HG03469 (cell line): ENCODE data around the gene FCMR.
"Not testable (repeated sequence)": the region's sequence is repeated elsewhere in the genome, so short reads cannot be mapped to it uniquely, and the experiment has no call there.

Source experiments
- ATAC-seq: cut with Tn5 transposase; IDR thresholded peaks from one replicate; pipeline ENCODE4 v1.9.1; 2021; ENCODE audit warnings: mild to moderate bottlenecking, moderate library complexity, moderate number of reproducible peaks; ENCODE audit not compliant: unreplicated experiment

The FCMR gene

DNA sequence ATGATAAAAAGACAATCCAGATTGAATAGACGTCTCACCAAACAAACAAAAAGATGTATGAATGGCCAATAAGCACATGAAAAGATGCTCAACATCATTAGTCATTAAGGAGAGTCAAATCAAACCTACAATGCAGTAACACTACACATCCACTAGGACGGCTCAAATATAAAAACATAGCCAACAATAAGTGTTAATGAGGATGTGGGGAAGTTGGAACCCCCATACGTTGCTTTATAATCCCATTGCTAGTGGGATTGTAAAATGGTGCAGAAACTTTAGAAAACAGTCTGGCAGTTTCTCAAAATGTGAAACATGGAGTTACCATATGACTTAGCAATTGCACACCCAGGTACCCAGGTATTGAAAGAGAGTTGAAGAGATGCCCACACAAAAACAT, 39.2 kb downstream of the FCMR start:
- no peak for ATAC-seq

DNA sequence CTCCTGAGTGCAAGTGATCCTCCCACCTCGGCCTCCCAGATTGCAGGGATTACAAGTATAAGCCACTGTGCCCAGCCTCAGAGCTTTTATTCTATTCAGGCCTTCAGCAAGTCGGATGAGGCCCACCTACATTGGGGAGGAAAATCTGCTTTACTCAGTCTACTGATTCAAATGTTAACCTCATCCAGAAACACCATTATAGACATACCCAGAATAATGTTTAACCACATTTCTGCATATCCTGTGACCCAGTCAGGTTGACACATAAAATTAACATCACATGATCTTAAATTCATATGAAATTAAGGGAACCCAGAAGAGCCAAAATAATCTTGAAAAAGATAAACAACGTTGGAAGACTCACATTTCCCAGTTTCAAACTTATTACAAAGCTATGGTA, 41.4 kb downstream of the FCMR start:
- ATAC-seq, result no peak

DNA sequence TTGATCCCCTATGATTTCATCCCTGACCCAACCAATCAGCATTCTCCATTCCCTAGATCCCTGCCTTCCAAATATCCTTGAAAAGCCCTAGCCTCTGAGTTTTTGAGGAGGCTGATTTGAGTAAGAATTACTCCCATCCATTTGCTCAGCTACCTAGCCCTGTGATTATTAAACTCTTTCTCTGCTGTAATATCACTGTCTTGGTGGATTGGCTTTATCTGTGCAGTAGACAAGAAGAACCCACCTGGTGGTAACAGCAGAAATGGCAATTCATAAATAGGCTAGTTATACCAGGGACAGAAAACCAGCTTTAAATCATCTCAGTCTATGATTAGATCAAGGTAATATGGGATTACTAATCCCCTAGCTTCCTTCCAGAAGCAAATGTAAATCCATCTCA, 43.3 kb downstream of the FCMR start:
- ATAC-seq, result no peak

DNA sequence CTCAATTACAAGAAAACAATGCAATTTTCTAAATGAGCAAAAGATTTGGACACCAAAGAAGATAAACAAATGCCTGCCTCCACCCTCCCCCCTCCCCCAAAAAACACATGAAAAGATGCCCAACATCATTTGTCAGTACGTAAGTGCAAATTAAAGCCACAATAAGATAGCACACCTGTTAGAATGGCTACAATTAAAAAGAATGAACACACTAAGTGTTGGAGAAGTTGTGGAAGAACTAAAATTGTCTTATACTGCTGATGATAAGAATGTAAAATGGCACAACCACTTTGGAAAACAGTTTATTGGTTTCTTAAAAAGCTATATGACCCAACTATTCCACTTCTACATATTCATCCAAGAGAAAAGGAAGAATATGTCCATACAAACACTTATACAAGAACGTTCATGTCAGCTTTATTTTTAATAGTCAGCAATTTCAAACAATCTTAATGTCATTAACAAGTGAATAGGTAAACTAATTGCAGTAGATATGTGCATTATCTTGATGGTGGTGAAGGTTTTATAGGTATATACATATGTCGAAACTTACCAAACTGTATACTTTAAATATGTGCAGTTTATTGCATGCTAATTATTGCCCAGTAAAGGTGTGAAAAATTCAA, 45.9 kb downstream of the FCMR start:
- no peak for ATAC-seq

DNA sequence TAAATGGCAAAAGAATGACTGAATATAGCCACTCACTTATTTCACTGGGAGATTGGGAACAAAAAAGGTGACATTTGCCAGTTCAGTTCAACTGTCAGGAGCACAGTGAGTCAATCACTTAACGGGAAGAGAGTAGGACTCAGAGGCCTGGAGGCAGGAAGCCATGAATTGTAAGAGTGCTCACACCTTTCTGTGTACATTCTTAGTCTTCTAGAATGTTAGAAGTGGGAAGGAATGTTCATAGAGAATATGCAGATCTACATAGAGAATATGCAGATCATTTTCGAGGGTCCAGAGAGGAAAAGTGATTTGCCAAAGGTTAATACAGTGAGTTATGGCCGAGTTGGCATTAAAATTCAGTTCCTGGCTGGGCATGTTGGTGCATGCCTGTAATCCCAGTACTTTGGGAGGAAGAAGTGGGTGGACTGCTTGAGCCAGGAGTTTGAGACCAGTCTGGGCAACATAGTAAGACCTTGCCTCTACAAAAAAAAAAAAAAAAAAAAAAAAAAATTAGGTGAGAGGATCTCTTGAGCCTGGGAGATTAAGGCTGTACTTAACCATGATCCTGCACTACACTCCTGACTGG, 48.0 kb downstream of the FCMR start:
- no peak for ATAC-seq

DNA sequence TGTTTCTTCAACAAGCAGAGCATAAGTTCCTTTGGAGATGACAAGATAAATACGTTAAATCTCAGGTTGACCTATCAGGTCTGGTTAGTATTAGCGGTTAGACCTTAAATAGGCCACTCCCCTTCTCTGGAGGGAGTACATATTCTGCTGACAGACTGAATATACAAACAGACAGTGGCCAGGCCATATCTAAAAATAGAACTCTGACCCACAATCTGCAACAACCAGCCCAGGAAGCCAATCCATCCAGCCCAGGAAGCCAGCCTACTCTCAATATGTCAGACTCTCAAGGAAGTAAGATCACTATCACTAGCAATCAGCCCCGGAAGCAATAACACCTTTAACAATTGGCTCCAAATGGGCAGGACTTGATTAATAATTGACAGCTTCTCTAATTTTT, 49.6 kb downstream of the FCMR start:
- no peak for ATAC-seq

DNA sequence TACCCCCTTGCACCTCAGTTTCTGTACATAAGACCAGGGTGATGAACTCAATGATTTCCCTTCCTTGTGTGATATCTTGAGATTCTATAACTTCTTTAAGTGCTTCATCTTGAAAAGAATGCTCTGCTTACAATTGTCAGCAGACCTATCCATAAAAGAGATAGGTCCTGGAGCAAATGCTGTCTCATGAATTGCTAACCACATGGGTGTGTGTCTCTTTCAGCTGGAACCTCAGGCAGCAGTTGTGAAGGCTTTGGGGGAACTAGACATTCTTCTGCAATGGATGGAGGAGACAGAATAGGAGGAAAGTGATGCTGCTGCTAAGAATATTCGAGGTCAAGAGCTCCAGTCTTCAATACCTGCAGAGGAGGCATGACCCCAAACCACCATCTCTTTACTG, 53.5 kb downstream of the FCMR start:
- no peak for ATAC-seq

DNA sequence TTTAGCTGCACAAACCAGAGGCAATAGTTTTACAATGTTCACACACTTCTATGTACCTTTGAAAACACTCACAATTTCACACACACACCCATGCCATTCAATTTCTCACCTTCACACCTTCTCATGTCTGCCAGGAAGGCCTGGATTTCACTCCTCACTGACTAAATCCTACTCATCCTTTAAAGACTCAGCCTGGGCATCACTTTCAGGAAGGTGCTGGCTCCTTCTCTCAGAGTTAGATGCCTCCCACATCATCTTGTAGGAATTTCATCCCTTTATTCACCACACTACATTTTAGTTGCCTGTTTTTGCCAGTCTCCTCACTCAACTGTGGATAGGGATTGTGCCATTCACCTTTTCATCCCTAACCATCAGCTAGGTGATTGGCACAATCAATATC, 54.0 kb downstream of the FCMR start:
- no peak for ATAC-seq

DNA sequence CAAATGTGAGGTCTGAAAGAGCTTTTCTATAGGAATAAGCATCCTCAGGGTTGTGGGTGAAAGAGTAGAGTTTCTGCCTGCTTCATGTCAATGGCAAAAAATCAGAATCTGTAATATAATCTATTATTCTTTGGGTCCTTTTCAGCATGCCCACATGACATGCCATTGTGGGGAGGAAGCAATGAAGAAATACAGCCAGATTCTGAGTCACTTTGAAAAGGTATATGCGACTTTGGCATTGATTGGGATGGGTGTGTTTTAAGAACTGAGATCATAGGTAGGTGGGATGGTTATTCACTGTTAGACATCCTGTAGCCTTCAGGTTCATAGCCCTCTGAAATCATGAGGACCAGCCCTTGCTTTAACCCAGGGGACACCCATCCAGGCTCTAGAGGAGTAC, 54.5 kb downstream of the FCMR start:
- ATAC-seq, result no peak

DNA sequence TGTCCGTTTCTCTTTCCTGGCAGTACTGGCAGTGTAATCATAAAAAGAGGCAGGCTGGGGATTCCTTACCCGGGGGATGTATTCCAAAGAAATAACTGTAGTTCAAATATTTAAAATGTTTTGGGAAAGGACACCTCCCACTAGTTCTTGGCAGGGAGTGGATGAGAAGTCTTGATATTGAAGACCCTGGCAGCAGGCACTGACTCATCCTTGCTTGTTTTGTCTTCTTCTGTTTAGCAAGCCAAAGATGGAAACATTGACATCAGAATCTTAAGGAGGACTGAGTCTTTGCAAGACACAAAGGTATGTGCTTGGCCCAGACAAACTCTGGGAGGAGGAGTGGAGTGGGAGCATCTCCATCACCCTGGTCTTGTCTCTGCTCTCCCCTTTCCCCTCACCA, 55.7 kb downstream of the FCMR start:
- no peak for ATAC-seq

DNA sequence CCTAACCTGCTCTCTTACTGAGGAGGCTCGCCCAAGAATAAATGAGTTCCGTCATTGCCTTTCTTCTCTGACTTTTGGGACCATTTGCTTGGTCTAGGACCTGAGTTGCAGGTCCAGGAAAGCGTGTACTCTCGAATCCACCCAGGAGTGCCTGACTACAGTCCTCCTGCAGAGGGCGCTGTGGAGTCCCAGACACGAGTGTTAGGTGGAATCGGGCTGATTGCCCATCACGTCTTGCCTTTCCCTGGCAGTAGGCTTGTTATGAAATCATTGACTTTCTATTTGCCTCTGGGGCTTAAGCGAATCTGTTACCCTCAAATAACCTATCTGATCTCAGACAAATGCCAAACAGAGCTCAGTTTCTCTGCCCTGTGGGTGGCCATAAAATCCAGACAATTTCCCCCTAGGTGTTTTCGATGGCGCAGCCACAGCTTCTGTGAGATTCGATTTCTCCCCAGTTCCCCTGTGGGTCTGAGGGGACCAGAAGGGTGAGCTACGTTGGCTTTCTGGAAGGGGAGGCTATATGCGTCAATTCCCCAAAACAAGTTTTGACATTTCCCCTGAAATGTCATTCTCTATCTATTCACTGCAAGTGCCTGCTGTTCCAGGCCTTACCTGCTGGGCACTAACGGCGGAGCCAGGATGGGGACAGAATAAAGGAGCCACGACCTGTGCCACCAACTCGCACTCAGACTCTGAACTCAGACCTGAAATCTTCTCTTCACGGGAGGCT, 56.6 kb downstream of the FCMR start, which contains the start of gene IL20:
Gene IL20, plus strand, starts transcription at position 685 of the 733 bp plus-strand sequence. CDS start 230 bp downstream, outside the sequence.
- no peak for ATAC-seq

DNA sequence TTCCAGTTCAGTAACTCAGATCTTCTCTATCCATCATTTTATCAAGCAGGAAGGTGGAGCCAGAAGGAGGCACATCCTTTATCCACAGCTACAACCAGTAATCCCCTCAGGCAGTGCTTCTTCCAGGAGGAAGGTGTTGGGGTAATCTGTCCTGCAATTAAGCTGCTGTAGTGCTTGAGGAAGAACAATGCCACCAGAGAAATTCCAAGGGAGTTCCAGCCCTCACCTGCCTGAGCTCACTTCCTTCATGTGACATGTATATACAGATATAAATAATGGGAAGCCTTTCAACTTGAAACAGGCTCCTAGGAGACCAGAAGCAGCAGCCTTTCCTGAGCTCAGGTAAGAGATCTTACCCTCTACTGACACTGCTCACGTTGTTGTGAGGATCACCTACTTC, 58.5 kb downstream of the FCMR start:
- no peak for ATAC-seq

DNA sequence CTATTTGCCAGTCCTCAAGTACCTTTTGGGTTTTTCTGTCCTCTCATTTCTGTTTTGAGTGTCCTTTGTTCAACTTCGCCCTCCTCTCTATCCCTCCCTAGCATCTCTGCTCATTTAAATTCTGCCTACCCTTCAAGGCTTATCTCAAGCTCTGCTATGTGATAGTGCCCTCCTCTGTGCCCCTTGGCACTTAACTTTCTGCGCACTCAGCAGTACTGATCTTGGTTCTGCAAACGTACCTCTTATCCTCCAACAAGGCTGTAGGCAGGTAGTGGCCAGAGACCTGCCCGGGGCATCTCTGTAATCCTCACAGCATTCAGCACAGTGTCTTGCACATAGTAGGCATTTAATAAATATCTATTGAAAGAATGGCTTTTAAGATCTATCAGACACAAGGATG, 61.6 kb downstream of the FCMR start:
- no peak for ATAC-seq

DNA sequence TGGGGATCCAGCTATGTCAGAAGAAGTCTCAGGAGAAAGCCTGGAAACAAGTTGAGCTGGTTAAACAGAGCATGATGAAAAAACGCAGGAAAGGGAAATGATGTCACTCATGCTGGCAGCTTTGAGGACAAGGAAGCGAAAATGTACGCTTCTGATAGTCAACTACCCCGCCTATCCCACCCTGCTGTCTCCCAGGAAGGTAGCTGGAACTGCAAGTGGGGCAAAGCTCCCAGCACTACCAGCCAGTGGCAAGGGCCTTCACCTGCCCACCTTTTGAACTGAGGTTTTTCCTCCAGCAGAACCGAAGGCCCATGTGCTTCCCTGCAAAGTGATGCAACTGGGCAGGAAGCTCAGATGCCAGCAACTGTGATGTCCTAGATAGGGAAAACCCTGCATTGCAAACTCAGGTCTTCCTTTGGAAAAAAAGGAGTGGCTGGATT, 62.6 kb downstream of the FCMR start:
- no peak for ATAC-seq

DNA sequence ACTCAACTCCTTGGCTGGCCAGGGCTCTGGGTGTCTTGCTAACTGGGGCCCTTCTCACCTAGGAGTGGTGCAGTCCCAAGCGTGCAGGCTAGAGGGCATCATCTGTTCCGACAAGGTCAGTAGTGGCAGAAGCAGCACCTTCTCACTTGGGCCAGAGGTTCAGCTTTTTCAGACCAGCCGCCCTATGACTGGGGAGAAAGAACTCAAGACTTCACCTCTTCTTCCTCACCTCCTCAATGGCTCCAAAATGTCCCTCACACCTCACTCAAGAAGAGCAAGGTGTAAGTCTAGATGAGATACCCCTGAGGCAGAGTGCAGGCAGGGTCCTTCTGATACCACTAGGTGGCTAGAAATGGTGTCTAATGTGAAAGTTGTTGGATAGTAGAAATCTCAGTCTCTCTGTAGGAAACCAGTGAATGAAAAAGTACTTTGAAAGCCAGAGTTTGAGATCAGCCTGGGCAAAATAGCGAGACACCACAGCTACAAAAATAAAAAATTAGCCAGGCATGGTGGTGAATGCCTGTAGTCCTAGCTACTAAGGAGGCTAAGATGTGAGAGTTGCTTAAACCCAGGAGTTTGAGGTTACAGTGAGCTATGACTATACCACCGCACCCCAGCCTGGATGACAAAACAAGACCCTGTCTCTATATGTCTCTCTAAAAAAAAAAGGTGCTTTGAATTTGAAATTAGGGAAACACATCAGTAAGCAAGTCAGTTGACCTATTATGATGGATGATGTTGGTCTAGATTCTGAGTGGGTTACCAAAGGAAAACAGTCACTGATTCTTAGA, 64.9 kb downstream of the FCMR start:
- ATAC-seq, result no peak

DNA sequence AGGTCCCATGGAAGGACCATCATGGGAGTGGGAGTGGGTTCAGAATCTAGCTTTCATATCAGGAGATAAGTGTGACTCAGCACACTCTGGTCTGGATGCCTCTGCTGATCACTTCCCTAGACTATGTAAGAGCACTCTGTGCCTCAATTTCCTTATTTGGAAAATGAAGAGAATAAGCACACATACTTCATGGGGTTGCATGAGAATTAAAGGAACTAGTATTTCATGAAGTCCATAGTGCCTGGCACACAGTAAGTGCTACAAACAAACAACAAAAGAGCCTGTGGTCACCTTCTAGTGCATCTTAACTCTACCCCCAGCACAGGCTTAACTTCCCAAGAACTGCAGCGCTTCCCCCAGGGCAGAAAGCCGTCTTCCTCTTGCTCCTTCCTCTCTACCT, 65.9 kb downstream of the FCMR start:
- no peak for ATAC-seq

DNA sequence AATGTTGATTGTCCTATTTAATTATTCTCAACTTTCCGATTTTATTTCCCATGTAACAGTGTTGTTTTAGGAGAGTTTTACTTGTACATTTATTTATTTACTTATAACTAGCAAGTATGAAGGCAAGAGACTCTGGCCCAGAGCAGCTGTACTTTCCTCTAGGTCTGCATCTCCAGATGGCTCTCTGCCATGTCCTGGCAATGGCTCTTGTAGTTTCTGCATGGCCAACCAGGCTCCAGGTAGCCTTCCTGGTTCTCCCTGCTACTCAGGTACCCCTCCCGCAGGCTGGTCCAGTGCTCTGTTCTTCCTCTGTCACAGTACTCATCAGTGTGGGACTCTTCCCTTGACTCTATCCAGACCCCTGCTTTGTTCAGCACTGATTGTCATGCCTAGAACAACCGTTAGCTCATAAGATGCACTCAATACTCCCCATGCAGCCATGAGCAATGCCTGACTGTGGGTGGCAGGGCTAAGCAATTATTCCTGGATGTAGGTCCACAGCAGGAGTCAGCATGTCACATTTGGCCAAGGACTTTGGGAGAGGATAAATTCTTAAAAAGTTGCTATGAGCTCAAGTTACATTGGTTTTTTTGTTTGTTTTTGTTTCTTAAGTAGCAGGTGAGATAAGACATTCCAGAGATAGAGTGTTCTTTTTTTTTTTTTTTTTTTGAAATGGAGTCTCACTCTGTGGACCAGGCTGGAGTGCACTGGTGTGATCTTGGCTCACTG, 67.2 kb downstream of the FCMR start:
- ATAC-seq, result no peak

DNA sequence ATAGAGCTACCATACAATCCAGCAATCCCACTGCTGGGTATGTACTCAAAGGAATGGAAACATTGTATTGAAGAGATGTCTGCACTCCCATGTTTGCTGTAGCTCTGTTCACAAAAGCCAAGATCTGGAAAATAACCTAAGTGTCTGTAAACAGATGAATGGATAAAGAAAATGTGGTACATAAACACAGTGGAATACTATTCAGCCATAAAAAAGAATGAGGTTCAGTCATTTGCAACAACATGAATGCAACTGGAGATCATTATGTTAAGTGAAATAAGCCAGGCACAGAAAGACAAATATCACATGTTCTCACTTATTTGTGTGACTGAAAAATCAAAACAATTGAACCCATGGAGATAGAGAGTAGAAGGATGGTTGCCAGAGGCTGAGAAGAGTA, 68.0 kb downstream of the FCMR start:
- not testable (repeated sequence) for ATAC-seq
